NCI-H2196 treated with DMSO at 0.1 percent for 48 hours (cell line): ENCODE results near the gene ZFAND6.
"Not testable (repeated sequence)": the region's sequence is repeated elsewhere in the genome, so short reads cannot be mapped to it uniquely, and the experiment has no call there.

Source experiments
- DNase-seq: peaks from one replicate; lab custom pipeline; 2025; ENCODE audit not compliant: unreplicated experiment; lab: John Stamatoyannopoulos, UW

ZFAND6 gene

DNA sequence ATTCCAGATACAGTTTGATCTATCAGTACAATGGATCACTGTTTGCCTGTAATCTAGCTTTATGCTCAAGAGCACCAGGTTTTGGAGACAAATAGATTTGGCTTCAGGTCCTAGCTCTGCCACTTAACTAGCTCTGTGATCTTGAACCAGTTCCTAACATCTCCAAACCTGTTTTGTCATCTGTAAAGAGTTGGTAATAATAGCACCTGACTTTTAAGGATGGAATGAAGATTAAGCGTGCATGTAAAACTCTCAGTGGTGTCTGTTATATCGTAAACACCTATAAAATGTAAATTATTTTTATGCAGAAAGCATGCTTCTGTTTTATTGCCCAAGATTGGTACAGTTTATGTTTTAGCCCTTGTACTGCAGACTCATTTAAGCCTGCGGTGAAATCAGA lies 36.5 kb downstream of the ZFAND6 start:
- no peak for DNase-seq

DNA sequence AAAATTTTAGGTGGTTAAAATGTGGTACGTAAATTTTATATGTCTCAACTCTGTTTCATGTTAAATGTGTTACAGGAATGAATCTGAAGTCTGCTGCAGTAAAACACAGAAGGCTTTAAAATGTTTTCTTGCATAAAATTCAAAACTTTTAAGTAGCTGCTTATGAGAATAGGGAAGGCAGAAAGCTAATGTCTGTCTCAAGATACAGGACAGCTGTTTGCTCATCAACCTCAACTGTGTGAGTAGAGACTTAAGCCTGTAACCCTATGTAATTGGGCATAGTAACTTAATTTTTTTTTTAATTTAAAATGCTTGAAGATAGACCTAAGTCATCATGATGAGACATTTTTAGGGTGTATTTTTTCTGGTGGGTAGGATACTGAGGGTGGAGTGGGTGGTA lies 38.9 kb downstream of the ZFAND6 start:
- DNase-seq = no peak

DNA sequence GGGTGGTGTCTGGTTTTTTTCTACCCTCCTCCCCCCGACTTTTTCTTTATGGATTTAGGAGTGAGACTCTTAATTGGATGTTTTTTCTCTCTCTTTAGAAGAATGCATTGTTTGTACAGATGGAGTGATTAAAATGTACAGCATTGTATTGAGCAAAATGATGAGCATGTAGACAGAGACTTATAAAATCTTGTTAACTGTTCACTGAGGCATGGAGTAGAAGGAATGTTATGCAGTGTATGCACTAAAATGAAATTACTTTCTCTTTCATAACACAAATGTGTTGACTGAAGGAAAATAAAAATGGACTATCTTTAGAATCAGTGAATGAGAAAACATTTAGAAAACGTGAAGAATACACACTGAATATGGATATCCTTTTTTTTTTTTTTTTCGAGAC lies 39.8 kb downstream of the ZFAND6 start:
- no peak for DNase-seq

DNA sequence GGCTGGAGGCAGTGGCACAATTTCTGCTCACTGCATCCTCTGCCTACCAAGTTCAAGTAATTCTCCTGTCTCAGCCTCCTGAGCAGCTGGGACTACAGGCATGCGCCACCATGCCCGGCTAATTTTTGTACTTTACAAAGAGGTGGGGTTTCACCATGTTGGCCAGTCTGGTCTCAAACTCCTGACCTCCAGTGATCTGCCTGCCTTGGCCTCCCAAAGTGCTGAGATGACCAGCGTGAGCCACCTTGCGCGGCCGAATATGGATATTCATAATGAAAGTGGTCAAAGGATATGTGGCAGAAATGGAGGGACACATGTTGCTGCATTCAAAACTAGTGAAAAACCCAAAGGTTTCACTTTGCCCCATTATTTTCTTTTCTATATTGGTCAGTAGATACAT lies 40.2 kb downstream of the ZFAND6 start:
- not testable (repeated sequence) for DNase-seq

DNA sequence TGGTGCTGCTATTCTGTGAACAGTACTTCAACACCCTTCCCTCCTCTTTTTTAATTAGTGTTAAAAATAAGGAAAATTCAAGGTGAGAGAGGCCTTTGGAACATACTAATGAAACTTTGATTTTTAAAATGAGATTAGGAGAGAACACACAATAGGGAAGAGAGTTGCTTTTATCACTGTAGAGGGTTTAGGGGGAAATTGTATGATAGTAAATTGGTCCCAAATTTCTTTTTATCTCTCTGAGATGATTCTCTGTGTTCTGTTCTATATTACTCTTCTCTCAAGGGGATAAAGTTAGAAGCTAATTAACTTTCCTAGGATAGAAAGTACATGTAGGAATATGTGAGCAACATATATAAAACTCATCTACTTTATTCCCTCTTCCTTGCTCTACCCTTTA lies 40.8 kb downstream of the ZFAND6 start:
- DNase-seq = no peak

DNA sequence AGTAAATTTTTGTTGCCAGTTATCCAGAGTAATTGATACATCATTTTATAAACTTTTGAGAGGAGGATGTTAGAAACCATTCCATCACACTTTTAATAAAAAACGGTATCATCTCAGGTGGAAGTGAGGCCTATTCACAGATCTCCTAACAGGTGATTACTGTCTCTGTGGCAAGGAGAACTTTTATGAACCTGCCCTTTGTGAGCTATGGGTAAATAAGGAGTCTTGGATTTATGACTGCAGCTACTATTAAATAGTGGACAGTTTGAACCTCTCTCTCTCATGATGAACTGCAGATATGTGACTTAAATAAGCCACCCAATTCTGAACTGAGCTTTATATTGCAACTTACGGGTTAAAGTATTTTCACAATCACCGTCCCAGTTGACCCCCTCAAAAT lies 45.7 kb downstream of the ZFAND6 start:
- DNase-seq = no peak

DNA sequence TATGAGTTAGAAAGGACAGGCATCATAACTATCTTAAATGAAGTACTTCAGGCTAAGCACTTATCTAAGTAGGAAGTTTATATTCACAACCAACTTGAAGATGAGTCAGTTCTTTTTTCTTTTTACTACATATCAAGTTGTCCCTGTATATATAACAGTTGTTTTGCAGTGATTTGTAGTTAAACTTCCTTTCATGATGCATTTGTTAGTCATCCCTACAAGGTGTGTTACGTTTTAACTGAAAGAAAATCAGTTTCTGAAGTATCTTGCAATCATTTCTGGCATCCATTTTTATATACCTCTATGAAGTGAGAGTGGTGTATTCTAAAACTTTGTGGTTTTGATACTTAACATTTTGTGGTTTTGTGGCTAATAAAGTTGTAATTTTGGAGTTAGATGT lies 46.1 kb downstream of the ZFAND6 start:
- DNase-seq = no peak

DNA sequence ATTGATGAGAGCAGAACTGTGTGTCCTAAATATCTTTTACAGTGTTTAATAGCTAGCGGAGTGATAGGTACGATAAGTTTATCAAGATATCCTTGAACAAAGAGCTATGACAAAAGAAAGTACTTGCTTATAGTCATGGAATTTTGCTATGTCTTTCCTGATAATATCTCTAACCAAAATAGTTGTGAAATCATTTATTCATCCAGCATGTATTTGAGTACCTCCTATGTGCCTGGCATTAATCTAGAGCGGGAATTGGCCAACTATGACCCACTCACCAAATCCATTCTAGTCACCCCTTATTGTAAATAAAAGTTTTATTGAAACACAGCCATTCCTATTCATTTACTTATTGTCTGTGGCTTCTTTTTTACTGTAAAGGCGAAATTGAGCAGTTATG lies 46.6 kb downstream of the ZFAND6 start:
- DNase-seq = no peak

DNA sequence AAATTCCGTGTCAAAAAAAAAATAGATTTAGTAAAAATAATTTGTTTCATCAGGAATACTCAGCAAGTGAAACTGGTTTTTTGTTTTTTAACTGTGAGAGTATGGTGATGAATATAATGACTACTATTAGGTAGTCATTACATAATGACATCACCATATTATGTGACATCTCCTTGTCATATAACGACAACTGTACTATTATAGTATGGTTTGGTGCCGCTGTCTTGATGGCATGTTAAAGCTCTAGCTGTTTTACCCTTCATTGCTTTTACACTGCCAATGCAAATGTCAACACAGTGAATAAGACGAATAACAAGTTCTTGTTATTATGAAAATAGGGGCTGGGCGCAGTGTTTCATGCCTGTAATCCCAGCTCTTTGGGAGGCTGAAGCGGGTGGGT lies 47.7 kb downstream of the ZFAND6 start:
- no peak for DNase-seq

DNA sequence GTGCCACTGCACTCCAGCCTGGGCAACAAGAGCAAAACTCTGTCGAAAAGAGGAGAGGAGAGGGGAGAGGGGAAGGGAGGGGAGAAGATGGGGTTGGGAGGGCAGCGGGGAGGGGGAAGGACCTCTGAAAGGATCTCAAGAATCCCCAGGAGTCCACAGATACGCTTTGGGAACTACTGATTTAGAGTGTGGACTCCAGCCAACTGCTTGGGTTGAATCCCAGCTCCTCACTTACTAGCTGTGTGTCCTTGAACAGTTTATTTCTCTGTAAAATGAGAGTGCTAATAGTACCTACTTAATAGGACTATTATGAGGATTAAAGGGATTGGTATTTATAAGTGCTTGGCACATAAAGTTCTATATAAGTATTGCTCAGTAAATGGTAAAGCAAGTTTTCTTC lies 48.3 kb downstream of the ZFAND6 start:
- DNase-seq = no peak

DNA sequence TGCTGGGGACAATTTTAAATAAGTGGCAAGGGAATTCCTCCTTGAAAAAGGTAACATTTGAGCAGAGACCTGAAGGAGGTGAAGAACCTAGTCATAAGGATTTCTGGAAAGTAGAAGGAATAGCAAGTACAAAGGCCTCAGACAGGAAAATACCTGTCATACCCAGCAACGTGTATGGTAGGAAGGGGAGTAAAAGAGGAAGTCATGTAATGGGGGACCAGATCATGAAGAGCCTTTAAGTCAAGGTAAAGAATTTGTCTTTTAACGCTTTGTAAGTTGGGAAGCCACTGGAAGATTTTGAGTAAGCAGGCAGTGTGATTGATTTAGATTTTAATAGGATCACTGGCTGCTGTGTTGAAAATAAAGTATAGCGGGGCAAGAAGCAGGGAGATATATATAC lies 49.9 kb downstream of the ZFAND6 start:
- DNase-seq = no peak

DNA sequence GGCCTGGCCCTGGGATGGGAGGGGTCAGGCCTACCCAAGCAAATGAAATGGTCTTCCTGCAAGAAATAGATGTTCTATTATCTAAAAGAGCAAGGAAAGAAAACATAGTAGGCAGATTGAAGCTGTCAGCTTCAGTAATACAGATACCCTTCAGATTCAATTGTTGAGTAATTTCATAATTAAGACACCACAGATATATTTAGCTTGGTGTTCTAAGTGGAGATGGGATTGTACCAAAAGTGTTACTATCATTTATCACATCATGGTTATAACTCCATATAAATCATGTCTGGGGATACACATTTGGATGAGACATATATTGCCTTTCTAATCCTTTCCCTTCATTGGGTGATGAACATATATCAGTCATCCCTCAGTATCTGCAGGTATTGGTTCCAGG lies 51.4 kb downstream of the ZFAND6 start:
- DNase-seq = no peak

DNA sequence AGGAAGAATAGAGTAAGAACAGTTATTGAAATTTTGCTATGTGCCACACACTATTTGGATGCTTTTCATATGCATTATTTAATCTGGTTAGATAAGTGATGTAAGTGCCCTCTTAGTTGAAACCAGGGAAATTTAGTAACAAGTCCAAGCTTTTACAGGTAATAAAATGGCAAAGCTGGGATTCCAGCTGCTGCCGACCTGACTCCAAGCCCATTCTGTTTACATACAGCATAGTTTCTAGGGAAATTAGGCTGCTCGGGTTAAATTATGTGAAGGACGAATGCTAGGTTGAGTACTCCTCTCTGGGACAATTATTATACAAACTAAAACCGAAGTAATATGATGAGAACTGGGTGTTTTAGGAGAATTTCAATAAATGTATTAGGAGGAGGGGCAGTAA lies 54.6 kb downstream of the ZFAND6 start:
- no peak for DNase-seq

DNA sequence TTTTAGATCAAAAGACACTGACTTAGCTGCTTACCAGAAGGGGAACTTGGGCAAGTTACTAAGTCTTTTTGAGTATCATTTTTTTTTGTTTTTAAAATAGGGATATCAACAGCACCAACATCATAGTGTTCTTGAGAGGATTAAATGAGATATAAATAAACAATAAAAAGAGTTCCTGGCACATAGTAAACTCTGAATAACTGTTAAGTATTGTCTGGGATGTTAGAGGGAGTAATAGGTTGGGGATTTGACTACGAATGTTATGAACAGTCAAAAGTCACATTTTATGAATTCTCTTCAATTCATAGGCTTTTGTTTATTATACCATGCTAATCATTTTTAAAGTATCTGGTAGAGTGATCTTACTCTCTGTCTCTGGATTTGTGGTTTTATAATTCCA lies 55.5 kb downstream of the ZFAND6 start:
- no peak for DNase-seq

DNA sequence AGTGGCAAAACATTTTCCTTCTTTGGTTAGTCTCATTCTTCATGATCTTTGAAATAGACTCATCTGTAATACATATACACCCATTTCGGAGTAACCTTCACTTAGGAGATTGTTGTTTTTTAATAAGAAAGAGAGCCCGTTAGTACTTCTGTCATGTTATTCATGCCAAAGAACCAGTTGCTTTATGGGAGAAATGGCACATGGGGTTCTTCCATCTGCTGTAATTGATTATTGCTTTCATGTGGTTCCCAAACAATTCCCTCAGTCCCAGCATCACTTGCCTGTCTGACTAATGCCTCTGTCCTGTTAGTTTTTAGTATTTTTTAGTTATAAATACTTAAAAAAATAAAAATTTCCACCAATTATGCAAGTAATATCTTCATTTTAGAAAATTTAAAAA lies 59.5 kb downstream of the ZFAND6 start:
- DNase-seq = no peak

DNA sequence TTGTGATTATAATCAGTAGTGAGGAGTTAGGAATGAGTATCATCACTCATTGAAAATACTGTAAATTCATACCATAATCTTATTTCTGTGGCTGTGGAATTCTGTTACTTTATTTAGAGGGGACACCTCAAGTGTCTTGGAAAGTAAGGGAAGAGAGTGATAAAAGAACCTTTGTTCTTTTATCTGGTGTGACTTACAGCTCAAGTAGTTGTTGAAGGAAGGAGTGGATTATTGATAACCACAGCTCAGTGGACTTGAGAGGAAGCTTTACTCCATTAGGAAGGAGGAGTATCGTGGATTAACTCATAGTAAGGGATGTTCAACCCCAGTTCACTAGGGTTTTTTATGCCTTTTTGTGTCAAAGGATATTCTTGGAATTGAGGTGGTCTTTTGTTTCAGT lies 61.2 kb downstream of the ZFAND6 start:
- DNase-seq = no peak

DNA sequence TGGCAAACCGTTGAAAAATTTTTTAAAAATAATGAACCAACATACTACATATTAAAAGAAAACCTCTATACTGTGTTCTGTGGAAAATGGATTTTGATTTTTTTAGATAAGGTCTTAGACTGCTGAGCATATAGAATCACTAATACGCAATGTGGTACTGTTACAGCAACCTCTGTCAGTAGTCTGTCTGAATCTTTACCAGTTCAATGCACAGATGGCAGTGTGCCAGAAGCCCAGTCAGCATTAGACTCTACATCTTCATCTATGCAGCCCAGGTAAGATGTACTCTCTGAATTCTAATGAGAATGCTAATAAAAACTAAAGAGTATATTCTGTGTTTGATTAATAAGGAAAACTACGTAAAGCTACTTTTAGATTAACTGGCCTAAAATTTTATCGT lies 62.1 kb downstream of the ZFAND6 start:
- DNase-seq = no peak

DNA sequence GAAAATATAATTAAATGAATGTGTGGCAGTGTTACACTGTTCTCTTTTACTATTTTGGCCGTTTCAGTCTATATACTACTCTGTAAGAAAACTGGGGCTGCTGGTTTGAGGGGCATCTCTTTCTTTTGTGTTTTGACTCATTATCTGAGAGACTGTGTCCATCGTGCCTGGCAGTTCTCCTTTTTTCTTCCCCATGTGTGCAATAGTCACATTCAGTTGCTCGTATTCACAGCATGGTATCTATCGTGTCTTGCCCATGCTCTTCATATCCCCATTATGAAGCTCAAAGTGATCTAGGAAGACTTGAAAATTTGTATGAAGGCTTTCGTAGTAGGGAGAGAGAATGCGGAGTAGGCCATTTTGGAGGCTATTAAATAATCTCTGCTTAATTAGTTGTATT lies 63.6 kb downstream of the ZFAND6 start:
- DNase-seq = no peak

DNA sequence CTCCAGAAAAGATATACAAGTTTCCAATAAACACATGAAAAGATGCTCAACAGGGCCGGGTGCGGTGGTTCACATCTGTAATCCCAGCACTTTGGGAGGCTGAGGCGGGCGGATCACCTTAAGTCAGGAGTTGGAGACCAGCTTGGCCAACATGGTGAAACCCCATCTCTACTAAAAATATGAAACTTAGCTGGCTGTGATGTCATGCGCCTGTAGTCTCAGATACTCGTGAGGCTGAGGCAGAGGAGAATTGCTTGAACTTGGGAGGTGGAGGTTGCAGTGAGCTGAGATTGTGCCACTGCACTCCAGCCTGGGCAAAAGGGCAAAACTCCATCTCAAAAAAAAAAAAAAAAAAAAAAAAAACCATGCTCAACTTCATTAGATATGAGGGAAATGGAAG lies 67.8 kb downstream of the ZFAND6 start:
- DNase-seq = not testable (repeated sequence)

DNA sequence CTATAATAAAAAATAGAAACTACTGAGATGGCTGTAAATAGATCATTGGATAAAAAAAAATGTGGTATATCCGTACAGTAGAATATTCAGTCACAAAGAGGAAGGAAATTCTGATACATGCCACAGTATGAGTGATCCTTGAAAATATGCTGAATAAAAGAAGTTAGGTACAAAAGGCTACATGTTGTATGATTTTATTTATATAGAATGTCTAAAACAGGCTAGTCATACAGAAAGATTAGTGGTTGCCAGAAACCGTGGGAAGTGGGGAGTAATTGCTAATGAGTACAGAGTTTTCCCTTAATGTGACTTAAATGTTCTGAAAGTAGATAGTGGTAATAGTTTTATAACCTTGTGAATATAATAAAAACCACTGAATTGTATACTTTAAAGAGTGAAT lies 68.4 kb downstream of the ZFAND6 start:
- no peak for DNase-seq

DNA sequence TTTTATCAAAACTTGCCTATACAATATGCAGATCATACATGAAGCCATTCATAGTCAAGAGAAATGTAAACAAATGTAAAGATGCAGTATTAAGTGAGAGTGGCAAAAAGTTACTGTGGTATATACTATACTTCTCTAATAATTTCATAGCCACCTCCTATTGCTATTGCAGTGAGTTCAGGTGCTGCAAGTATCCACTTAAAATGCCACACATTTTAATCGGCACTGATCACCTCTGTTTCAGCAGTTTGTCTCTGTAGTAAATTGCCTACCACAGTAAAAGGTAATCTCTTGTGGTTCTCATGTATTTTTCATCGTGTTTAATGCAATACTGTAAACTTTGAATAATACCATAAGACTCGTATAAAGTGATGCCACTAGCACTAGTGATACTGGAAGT lies 72.9 kb downstream of the ZFAND6 start:
- no peak for DNase-seq

DNA sequence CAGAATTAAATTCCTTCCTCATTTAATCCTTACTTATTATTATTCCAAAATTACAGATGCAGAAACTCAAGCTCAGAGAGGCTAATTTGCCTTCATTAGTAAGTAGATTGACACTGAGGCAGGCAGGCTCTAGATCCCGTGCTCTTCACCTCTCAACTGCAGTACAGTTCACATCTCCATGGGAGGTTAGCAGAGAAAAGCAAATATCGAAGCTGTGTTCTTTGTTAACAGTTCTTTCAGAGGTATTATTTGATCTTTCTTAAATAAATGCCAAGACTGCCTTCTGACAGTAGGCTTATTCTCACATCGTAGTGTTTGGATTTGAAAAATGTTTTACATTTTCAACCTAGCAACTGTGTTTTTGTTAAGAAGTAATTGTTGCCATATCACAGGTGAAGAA lies 77.4 kb downstream of the ZFAND6 start:
- no peak for DNase-seq

DNA sequence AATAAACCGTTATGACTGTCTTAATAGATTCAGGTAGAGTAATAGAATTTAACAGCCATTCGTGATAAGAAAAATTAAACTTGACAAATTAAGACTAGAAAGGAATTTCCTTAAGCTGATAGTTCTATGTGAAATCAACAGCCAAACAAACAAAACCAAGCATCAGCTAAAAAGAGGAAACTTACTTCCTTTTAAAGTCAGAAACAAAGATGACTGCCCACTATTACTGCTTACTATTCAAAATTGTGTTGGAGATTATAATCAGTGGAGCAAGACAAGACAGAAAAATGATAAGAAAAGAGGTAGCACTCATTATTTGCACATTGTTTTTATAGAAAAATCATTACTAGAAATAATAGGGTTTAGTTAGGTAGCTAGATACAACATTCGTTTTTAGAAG lies 79.5 kb downstream of the ZFAND6 start:
- DNase-seq = no peak

DNA sequence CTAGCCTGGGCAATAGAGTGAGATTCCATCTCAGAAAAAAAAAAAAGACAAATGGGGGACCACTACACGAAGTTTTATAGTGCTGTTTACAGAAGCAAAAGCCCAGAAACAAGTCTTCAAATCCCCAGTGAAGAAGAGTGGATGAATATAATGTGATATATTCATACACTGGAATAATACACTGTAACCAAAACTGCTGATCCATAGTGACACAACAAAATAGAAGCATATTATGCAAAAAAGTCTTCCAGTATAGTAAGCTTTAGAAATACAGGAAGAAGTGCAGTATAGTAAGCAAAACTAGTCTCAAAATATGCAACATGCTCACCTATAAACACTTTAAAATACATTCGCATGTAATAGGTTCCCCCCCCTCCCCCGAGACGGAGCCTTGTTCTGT lies 81.4 kb downstream of the ZFAND6 start:
- no peak for DNase-seq
